Activated T-helper 2 cell treated with anti-CD3 and anti-CD28 coated beads, Interferon-gamma antibody, Interleukin-2, Interleukin-4, amounts not matched to agents 10 μg/mL and 5 μg/mL and 100 μg/mL, durations not matched to agents 14 hours and 24 hours and 36 hours (primary cell): Measurements from ENCODE around the gene BLM. TPM values are rescaled to one million over a fixed set of nuclear protein-coding genes. Genes with fewer than 3 reads are reported as not detected.
"Not testable (repeated sequence)": the region's sequence is repeated elsewhere in the genome, so short reads cannot be mapped to it uniquely, and the experiment has no call there.

ENCODE experiments used
- DNase-seq: peaks from one replicate; pipeline ENCODE4 v3.0.0; 2021; ENCODE audit warnings: low spot score
- H3K27ac Mint-ChIP-seq: one replicate; pipeline ENCODE4 v1.8.0; 2021; ENCODE audit warnings: mixed read lengths
- H3K27me3 Mint-ChIP-seq: one replicate; pipeline ENCODE4 v1.8.0; 2021; ENCODE audit warnings: low read depth, mixed read lengths
- H3K36me3 Mint-ChIP-seq: one replicate; pipeline ENCODE4 v1.8.0; 2021; ENCODE audit warnings: low read depth, mixed read lengths
- H3K4me1 Mint-ChIP-seq: one replicate; pipeline ENCODE4 v1.8.0; 2021; ENCODE audit warnings: low read depth, mixed read lengths
- H3K4me3 Mint-ChIP-seq: one replicate; pipeline ENCODE4 v1.8.0; 2021; ENCODE audit warnings: low read depth, mild to moderate bottlenecking, moderate library complexity, mixed read lengths
- H3K9me3 Mint-ChIP-seq: one replicate; pipeline ENCODE4 v1.8.0; 2021; ENCODE audit warnings: mixed read lengths
- intact Hi-C: fragments of 100-400 bp; cut with micrococcal nuclease; formaldehyde crosslinking; loops from one replicate; pipeline ENCODE4 v1.15.1; 2023
- total RNA-seq: library from RNA; stranded (reverse); gene quantifications from 2 replicates; pipeline ENCODE4 v1.2.3, GENCODE V29; 2022

BLM gene
- total RNA-seq, 1 donor from 2014 or later = 65.3 TPM

- peaks cover 5% of the 10 kb centered on the region for H3K9me3 Mint-ChIP-seq
- peaks cover 7% of the 10 kb centered on the region for H3K36me3 Mint-ChIP-seq
- no peaks in the 10 kb centered on the region for H3K27me3 Mint-ChIP-seq
- no peak for DNase-seq
- peaks cover 66% of the 10 kb centered on the region for H3K4me1 Mint-ChIP-seq
- H3K4me3 Mint-ChIP-seq = no peak overlapping the region
- intact Hi-C loops = no loop called here
- H3K27ac Mint-ChIP-seq = no peak overlapping the region
These were observed 33.8 kb upstream of the BLM start for GRCh38 chr15:90683371-90683770.

GRCh38 chr15:90683876-90684275 lies 33.3 kb upstream of the BLM start:
- Mint-ChIP-seq H3K4me1 (peaks cover 65% of the 10 kb centered on the region), H3K4me3 (no peak overlapping the region), H3K27ac (peak overlapping the region; percentile 13), H3K36me3 (peaks cover 8% of the 10 kb centered on the region), H3K9me3 (peaks cover 6% of the 10 kb centered on the region), H3K27me3 (no peaks in the 10 kb centered on the region)
- intact Hi-C loops = no loop called here
- DNase-seq = no peak

DNA sequence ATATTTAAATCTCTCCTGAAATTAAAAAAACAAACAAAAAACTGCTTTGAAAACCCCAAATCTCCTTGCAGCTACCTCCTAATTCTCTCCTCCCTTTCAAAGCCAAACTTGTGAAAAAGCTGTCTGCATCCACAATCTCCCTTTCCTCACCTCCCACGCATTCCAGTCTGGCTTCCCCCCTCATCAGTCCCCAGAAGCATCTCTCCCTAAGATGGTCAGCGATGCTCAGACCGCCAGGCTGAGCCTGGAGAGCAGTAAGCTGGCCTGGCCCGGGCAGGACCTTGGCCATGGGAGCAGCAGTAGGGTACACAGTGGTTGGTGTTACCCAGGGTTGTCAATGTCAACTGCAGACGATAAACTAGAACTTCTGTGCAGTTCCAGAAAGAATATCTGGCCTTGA lies 32.9 kb upstream of the BLM start:
- no peaks in the 10 kb centered on the region for H3K27me3 Mint-ChIP-seq
- no peak overlapping the region for H3K4me3 Mint-ChIP-seq
- peaks cover 9% of the 10 kb centered on the region for H3K36me3 Mint-ChIP-seq
- H3K27ac Mint-ChIP-seq = peak overlapping the region; percentile 13
- H3K9me3 Mint-ChIP-seq = peaks cover 7% of the 10 kb centered on the region
- intact Hi-C loops = no loop called here
- no peak for DNase-seq
- H3K4me1 Mint-ChIP-seq = peaks cover 62% of the 10 kb centered on the region

- intact Hi-C loops = loop anchor here (1.0 to 5.0 kb wide), 5 partner anchors 8 to 246 kb away; partner anchors contain the start of gene HDDC3
These were observed 31.3 kb upstream of the BLM start for GRCh38 chr15:90685591-90686434.

DNA sequence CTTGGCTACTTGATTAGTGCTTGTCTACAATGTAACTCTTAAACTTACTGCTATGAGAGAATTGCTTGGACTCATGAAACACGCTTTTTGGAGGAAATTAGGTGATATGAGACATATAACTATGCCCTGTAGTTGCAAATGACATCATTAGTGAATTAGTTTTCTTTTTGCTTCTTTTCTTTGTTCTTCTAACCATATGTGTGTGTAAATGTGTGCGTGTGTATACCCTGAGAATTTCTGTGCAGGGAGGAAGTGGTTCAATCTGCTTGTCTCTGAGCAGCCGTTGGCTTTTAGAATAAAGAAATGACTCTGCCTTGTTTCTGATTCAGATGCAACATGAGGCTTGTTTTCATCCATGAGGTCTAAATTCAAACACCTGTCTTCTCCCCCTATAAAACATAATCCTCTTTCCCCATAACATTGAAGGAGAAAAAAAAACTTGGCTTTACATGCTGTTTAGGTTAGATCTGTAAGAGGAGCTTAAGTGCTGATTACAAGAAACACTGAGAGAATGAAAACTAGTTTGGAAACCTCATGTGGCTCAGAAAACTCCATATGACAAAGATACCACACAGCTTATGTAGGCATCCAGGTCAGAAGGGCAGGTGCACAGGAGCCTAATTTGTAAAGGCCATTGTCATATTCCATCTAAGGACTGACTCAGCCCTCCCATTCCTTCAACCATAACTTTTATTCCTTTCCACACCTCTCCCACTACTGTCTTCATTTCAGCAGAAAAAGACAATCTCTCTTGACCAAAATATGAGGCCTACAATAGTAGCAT lies 30.5 kb upstream of the BLM start:
- intact Hi-C loops = loop anchor here (1.0 to 5.0 kb wide), 5 partner anchors 8 to 246 kb away; partner anchors contain the start of gene HDDC3
- peak; percentile 53 for DNase-seq
- Mint-ChIP-seq H3K36me3 (peaks cover 16% of the 10 kb centered on the region), H3K27me3 (no peaks in the 10 kb centered on the region), H3K4me1 (peaks cover 50% of the 10 kb centered on the region), H3K9me3 (peaks cover 13% of the 10 kb centered on the region), H3K4me3 (peak overlapping the region; percentile 30), H3K27ac (peak overlapping the region; percentile 98)

More at GRCh38 chr15:90685591-90686434, 31.3 kb upstream of the BLM start:
- peaks cover 12% of the 10 kb centered on the region for H3K9me3 Mint-ChIP-seq
- no peaks in the 10 kb centered on the region for H3K27me3 Mint-ChIP-seq
- DNase-seq = no peak
- H3K4me3 Mint-ChIP-seq = no peak overlapping the region
- peaks cover 15% of the 10 kb centered on the region for H3K36me3 Mint-ChIP-seq
- peaks cover 53% of the 10 kb centered on the region for H3K4me1 Mint-ChIP-seq
- peak overlapping the region; percentile 98 for H3K27ac Mint-ChIP-seq

DNA sequence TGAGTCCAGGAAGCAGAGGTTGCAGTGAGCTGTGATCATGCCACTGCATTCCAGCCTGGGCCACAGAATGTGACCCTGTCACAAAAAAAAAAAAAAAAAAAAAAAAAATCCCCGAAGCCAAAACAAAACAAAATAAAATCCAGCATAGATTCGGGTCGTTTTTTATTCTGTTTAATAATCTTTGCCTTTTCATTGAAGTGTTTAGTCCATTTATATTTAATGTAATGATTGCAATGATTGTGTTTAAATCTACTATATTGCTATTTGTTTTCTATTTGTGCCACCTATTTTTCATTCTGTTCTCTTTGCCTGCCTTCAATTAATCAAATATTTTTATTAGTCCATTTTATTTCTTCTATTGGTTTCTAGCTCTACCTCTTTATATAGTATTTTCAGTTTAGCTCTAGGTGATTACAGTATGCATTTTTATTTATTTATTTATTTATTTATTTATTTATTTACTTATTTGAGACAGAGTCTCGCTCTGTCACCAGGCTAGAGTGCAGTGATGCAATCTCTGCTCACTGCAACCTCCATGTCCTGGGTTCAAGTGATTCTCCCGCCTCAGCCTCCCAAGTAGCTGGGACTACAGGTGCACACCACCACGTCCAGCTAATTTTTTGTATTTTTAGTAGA lies 27.7 kb upstream of the BLM start:
- Mint-ChIP-seq H3K9me3 (peaks cover 13% of the 10 kb centered on the region), H3K4me1 (peaks cover 59% of the 10 kb centered on the region), H3K36me3 (peaks cover 16% of the 10 kb centered on the region)
- not testable (repeated sequence) for DNase-seq, H3K27ac Mint-ChIP-seq, H3K4me3 Mint-ChIP-seq, H3K27me3 Mint-ChIP-seq
- intact Hi-C loops = loop anchor here (5.0 kb wide), 1 partner anchor 243 kb away; the partner anchor contains the start of gene HDDC3

DNA sequence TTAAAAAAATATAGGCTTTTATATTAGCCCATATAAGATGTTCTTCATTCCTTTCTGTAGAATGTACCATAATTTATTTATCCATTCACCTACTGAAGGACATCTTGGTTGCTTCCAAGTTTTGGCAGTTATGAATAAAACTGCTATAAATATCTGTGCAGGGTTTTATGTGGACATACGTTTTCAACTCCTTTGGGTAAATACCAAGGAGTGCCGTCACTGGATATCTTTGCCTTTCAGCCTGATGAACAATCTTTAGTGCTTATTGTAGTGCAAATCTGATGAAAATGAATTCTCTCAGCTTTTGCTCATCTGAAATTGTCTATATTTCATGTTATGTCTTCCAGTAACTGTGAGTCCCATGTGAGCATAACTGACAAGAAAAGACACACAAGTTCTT lies 26.6 kb upstream of the BLM start:
- Mint-ChIP-seq H3K27me3 (no peaks in the 10 kb centered on the region), H3K27ac (no peak overlapping the region), H3K36me3 (peaks cover 16% of the 10 kb centered on the region), H3K9me3 (peaks cover 13% of the 10 kb centered on the region), H3K4me3 (no peak overlapping the region), H3K4me1 (peaks cover 56% of the 10 kb centered on the region)
- intact Hi-C loops = loop anchor here (10.0 kb wide), 1 partner anchor 126 kb away; no protein-coding TSS in a partner anchor
- no peak for DNase-seq

DNA sequence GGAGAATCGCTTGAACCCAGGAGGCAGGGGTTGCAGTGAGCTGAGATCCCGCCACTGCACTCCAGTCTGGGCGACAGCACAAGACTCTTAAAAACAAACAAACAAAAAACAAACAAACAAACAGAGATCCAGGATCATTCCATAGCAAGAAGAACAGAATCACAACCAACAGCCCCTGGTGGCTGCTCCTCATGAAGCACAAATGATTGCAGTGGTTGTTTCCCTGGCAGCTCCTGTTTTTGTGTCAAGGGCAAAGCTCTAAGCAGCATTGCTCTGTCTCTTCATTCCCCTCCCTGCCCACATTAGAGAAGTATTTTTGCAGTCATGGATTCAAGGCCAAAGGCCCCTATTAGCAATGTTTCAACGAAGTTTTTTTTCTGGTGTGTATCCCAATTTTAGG lies 25.8 kb upstream of the BLM start:
- DNase-seq = no peak
- peaks cover 51% of the 10 kb centered on the region for H3K4me1 Mint-ChIP-seq
- H3K9me3 Mint-ChIP-seq = peaks cover 13% of the 10 kb centered on the region
- H3K27ac Mint-ChIP-seq = no peak overlapping the region
- no peak overlapping the region for H3K4me3 Mint-ChIP-seq
- H3K27me3 Mint-ChIP-seq = no peaks in the 10 kb centered on the region
- H3K36me3 Mint-ChIP-seq = peaks cover 16% of the 10 kb centered on the region
- intact Hi-C loops = loop anchor here (10.0 kb wide), 1 partner anchor 127 kb away; no protein-coding TSS in a partner anchor

- no peak overlapping the region for H3K27ac Mint-ChIP-seq
- H3K4me1 Mint-ChIP-seq = peaks cover 49% of the 10 kb centered on the region
- no peak for DNase-seq
- intact Hi-C loops = loop anchor here (1.0 to 10.0 kb wide), 2 partner anchors 12 to 127 kb away; no protein-coding TSS in a partner anchor
- peaks cover 16% of the 10 kb centered on the region for H3K36me3 Mint-ChIP-seq
- H3K27me3 Mint-ChIP-seq = no peaks in the 10 kb centered on the region
- H3K4me3 Mint-ChIP-seq = no peak overlapping the region
- peaks cover 13% of the 10 kb centered on the region for H3K9me3 Mint-ChIP-seq
These were observed 25.0 kb upstream of the BLM start for GRCh38 chr15:90691982-90692773.

DNA sequence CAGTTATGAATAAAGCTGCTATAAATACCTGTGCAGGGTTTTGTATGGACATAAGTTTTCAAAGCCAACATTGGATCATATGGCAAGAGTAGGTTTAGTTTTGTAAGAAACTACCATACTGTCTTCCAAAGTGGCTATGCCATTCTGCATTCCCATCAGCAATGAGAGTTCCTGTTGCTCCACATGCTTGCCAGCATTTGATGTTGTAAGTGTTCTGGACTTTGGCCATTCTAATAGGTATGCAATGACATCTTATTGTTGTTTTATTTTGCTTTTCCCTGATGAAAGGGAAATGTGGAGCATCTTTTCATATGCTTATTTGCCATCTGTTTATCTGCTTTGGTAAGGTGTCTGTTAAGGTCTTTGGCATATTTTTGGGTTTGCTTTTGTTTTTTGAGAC lies 22.2 kb upstream of the BLM start:
- no peak overlapping the region for H3K27ac Mint-ChIP-seq
- H3K36me3 Mint-ChIP-seq = peaks cover 7% of the 10 kb centered on the region
- H3K27me3 Mint-ChIP-seq = no peaks in the 10 kb centered on the region
- peaks cover 3% of the 10 kb centered on the region for H3K9me3 Mint-ChIP-seq
- peaks cover 45% of the 10 kb centered on the region for H3K4me1 Mint-ChIP-seq
- intact Hi-C loops = loop anchor here (10.0 kb wide), 1 partner anchor 130 kb away; no protein-coding TSS in a partner anchor
- H3K4me3 Mint-ChIP-seq = no peak overlapping the region
- no peak for DNase-seq

DNA sequence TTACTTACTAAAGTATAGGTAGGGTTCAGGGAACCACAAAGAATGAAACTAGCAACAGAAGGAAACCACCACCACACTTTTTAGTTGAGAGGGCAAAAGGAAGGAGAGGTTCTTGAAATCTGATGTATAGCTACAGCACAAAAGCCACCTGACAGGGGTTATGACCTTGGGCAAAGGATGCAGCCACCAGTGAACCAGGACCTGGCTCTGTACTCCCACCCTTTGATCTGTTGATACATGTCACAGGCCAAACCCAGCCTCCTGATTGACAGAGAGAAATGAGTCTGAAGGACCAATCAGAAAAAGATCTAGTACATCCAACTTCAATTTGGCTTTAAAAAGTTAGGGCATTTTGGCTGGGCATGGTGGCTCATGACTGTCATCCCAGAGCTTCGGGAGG lies 20.0 kb upstream of the BLM start:
- Mint-ChIP-seq H3K36me3 (peaks cover 3% of the 10 kb centered on the region), H3K4me1 (peaks cover 33% of the 10 kb centered on the region), H3K4me3 (no peak overlapping the region), H3K27ac (peak overlapping the region; percentile 83), H3K9me3 (no peaks in the 10 kb centered on the region), H3K27me3 (no peaks in the 10 kb centered on the region)
- intact Hi-C loops = loop anchor here (10.0 kb wide), 1 partner anchor 132 kb away; no protein-coding TSS in a partner anchor
- DNase-seq = peak; percentile 48
